Stimulated activated CD8-positive, alpha-beta memory T cell treated with anti-CD3 and anti-CD28 coated beads, Interleukin-4, amount 100 ng/mL, for 24 hours (primary cell): Measurements from ENCODE around the gene MYRF.

Experiments
- DNase-seq: peaks from one replicate; pipeline ENCODE4 v3.0.0-alpha.2; 2020; ENCODE audit warnings: low read depth

MYRF gene

DNA sequence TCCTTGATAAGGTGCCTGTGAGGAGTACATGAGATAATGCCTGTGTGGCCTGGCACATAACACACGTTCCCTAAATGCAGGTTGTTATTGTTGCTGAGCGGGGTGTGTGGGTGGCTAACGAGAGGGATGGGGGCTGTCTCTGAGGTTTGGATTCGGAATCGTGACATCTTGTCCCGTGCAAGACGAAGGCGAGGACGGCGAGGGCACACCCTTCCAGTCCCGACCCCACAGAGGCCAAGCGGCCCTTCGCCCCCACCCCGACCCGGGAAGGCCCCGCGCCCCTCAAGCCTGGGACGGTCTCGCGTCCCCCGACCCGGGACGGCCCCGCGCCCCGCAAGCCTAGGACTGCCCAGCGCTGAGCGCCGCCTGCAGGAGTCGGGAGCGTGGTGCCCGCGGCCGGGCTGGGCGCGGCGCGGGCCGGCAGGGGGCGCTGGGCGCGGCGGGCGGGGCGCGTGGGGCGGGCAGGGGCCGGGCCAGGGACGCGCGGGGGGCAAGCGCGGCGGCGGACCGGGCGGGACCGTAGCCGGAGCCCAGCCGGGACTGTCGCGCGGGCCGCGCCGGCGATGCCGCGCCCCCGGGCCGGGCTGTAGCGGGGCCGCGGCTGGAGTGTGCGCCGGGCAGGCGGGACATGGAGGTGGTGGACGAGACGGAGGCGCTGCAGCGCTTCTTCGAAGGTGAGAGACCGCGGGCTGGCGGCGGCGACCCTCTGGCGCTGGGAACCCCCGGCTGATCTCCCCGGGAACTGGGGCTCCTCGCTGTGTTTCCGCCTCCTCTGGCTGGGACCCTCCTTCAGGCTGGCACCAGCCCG is at the start of gene MYRF:
MYRF (plus strand) TSS at position 520 of the 808 bp plus-strand sequence; CDS start at position 629, 109 bp downstream.
- DNase-seq = peak; percentile 40

DNA sequence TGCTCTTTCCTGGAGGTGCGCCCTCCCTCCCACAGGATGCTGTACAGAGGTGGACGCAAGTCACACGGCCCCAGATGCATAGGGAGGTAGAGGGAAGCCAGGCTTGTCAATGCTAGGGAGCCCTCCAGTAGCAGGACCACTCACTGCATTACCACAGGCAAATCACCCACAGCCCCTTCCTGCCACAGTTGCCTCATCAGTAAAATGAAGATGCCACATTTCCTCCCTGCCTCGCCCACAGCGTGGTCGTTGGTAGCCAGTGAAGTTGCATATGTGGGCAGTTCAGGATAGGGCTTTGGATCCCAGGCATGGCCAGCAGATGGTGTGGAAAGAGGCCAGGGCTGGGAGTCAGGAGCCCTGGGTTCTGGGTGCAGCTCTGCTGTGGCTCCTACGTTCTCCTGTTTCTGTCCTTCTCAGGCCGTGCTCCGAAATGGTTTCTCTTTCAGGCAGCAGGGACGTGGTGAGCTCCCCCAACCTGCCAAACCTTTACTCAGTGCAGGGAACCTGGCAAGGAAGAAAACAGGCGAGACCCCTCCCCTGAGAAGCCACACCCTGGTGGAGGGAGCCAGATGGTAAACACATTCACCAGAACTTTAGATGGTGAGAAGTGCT is 49.6 kb upstream of the MYRF start:
- no peak for DNase-seq

DNA sequence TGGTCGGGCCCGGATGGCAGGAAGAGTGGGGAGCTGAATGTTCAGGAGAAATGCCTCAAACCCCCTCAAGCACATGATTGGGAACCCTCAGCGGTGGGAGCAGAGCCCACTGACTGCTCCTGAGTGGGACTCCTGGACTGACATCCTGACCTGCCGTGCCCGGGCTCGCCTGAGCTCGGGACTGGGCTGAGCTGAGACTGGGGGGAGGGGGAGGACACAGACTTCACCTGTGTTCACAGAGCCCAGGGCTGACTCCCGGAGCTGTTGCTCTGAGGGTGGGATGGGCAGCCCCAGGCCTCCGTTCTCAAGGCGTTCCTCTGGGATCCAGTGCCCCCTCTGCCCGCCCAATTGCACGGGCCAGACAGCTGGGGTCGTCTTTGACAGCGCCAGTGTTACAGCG is 47.6 kb upstream of the MYRF start:
- no peak for DNase-seq

DNA sequence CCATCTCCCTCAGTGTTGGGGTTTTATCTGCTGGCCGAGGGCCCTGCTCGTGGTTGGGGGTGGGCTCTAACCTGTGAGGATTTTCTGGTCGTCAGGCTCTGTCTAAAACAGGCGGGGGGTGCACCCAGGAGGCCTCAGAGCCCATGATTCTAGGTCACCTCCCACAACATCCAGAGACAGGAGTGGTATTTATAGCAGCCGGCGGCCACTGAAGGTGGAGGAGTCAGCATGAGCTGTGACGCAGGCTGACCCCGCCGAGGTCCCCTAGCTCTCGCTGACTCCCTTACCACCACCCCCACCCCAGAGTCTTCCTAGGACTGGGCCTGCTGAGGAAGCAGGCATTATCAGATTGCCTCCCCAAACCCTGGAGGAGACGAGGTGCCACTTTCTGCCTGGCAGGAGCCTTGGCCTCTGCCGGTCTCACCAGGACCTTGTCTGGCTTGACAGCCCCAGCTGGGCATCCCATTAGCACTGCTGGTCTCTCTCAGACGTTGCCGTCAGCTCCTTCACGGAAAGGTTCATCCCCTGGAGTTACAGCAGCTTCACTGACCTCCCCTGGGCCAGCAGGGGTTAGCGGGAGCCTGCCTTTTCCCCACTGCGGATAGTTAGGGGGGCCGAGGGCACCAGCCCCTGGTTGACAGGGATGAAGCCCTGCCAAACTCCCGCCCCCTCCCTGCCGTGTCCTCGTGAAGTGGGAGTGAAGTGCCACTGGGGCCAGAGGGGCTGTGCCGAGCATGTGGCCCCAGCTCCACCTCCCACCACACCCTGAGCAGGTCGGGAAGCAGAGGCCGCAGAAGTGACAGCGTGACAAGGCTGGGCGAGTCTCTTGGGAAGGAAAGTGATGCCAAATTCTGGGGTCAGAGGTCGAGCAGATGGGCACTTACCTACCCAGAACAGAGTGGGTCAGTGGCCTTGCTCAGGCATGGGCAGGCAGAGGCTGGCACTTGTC is 45.7 kb upstream of the MYRF start:
- DNase-seq = no peak

DNA sequence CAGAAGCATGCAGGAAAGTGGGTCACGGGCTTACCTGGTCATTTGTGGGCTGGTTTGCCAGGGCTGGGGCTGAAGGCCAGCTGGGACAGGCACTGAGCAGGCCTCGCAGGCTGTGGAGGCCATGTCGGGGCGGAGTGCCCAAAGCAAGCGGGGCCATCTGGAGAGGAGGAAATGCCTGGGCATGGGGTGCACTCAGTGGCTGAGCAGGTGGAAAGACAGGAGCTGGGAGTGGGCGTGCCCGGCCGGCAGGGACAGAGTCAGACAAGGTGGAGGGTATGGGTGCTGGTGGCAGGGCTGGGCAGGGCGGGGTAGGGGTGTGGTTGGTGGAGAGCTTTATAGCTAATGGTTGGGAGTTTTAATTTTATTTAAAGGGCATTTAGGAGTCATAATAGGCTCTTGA is 44.9 kb upstream of the MYRF start:
- DNase-seq = no peak

DNA sequence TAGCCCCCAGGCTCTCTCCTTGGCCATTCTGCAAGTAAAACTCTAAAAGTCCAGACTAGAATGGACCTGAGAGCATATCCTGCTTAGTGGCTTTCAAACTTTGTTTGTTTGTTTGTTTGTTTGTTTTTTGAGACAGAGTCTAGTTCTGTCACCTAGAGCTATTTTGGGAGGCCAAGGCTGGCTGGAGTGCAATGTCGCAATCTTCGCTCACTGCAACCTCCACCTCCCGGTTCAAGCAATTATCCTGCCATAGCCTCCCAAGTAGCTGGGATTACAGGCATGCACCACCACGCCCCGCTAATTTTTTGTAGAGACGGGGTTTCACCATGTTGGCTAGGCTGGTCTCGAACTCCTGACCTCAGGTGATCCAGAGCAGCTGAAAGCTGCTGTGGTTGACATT is 43.3 kb upstream of the MYRF start:
- DNase-seq = no peak

DNA sequence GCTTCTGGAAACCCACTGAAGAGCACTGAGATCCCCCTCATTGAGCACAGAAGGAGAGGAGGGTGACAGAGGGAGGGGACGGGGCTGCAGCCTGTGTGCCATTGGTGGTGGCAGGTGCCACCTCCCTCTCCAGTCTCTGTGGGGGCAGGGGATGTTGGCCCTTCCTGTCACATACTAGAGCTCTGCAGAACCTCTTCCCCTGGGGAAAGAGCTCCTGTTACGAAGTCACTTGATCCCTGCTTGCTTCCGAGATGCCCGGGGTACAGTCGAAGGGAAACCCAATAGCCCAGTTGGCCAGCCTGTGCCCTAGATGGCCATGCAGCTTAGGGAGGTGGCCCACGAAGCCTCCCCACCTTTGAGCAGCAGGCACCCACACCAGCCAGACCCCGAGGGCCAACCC is 42.9 kb upstream of the MYRF start:
- DNase-seq = no peak

DNA sequence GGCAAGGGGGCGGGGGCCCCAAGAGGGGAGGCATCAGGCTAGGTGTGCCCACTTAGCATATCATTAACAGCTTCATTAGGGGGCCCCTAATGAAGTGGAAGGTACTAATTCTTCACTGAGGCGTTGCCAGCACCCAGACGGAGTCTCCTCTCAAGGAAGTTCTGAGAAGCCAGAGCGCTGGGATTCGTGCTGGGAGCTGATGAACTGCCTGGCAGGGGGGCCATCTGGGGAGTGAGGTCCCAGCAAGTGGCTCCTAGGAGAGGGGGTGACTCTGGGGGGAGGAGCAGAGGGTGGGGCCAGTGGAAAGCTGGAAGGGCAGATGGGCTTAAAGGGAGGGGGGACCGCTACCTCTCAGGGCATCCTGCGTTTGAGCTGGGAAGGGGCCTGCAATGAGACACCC is 42.4 kb upstream of the MYRF start:
- no peak for DNase-seq

DNA sequence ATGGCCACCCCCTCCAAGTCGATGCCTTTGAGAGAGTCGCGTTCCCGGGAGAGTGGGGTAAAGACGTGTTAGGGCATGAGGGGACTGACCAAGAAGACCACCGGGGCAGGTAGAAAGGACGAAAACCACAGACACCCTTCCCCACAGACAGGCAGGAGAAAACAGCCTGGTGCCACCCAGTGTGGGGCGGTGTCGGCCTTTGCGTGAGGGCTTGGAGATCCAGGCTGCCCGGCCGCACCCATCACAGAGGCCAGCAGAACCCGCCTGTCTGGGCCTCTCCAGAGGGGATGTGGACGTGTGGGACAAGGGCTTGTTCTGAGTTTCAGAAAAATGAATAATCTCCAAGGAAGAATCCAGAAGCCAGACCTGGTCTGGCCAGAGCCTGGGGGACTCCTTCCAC is 41.4 kb upstream of the MYRF start:
- no peak for DNase-seq

DNA sequence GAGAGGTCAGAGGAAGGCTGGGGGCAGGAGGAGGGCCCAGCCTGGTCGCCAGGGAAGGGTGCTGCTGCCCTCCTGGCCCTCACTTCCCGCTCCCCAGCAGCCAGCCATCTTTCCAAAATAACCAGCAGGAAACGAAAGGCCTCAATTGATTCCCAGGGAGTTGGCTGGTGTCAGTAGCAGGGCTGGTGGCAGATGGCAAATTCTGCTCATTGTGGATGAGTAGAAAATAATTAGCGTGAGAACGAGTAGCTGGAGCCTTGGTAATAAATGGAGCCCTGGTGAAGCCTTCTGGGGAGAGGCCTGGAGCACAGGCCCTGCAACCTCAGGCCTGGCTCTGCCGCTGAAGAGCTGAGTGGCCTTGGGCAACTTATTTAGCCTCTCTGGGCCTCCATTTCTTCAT is 40.9 kb upstream of the MYRF start:
- no peak for DNase-seq

DNA sequence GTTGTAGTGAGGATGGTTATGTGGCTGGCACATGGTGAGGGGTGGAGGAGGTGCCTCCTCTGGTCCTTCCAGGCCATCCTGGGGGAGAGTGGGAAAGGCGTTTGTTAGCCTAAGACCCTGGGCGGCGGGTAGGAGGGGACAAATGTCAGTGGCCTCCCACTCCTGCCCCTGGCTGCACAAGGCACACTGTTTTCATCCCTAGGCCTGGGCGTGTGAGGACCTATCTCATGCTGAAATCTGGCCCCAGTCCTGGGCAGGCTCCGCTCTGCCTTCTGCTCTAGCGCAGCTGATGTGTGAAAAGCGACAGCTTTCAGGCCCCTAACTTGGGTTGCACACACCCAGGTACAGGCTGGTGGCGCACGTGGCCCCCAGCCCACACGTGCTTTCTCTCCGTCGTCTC is 40.1 kb upstream of the MYRF start:
- no peak for DNase-seq

DNA sequence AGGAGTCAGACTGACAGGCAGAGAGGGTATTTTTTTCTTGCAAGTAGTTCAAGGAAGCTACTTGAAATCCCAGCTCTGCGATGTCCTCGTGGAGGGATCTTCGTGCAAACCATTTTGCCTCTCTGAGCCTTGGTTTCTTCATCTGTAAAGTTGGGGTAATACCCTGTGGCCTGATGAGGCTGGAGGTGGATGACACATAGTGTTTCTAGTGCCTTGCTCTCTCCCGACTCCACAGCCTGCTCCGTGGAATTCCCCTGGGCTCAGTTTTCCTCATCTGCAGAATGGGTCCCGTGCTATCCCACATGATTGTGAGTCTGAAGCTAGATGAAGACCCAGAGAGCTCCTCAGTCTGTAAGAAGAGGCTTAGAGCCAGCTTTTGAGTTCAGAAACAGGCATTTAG is 39.6 kb upstream of the MYRF start:
- DNase-seq = no peak

DNA sequence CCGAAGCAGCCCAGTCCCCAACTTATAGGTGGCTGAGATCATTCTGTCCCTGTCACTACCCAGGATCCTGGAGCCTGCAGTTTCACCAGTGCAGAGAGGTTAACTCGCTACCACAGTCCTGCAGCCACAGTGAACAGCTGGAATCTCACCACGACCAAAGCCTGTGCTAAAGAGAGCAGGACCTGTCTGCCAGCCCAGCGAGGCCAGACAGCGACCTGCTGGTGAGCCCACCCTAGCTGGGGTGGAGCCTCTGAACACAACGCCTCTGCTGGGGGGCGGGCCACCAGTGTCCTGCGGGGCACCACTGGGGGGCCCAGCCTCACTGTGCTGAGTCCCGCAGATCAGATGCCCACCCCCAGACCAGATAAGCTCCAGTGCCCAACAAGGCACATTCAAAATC is 39.0 kb upstream of the MYRF start:
- DNase-seq = no peak

DNA sequence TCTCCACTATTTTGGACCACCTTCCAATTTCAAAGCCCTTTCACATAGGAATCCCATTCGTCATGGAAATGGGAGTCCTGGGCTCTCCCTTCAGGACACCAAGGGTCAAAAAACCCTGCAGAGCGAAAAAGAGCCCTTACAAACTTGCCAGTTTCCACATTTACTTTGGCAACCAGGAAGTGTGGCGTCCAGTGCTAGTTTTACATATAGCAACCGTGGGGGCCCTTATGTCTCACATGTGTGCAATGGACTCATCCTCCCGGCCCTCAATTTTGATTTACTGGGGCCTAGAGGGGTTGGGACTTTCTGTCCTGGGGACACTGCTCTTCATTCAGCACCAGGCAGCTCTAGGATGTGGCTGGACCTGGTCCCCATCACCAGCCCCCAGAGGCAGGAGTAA is 38.5 kb upstream of the MYRF start:
- DNase-seq = no peak

DNA sequence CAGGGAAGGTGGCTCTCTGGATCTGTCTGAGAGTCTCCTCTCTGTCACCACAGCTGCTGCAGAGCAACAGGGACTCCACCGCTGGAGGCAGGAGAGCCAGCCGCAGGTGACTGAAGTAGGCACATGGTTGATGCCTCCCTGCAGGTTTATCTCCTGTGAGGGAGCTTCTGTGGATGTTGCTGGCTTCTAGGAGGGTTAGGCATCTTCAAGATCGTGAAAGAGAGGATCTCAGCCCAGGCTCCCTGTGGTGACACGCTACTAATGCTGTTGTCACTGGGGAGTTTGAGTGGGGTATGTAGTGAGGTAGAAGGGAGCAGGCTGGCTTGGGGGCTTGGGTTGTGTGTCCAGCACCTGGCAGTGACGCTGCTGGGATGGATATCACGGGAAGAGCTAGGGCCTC is 38.1 kb upstream of the MYRF start:
- DNase-seq = no peak

DNA sequence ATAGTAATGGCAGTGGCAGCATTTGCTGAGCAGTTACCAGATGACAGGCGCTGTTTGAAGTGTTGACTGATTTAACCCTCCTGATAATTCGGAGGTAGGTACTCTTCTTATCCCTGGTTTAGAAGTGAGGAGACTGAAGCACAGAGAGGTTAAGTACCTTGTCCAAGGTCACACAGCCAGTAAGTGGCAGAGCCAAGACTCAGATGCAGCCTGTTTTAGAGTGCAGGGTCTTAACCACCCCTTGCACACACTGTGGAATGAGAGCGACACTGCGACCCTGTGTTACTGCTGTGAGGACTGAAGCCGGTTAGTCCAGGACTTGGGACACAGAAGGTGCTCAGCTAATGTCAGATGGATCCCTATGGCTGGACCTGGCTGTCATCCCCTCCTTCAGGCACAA is 37.5 kb upstream of the MYRF start:
- DNase-seq = no peak

DNA sequence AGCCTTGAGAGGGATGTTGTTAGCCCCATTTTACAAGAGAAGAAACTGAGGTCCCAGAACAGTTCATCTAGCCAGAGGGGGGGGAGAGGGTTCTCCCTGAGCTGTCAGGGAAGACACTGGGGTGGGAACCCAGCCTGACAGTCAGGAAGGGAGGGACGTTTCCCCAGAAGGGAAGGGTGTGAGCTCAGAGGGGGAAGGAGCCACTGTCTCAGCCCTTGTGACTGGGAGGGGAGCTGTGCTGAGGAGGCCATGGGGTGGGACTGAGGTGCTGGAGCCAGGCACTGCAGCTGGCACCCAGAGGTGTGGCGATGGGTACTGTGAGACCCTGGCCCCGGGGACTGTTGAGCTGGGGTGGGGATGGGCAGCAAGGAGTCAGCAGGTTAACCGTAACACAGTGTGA is 36.6 kb upstream of the MYRF start:
- DNase-seq = no peak

DNA sequence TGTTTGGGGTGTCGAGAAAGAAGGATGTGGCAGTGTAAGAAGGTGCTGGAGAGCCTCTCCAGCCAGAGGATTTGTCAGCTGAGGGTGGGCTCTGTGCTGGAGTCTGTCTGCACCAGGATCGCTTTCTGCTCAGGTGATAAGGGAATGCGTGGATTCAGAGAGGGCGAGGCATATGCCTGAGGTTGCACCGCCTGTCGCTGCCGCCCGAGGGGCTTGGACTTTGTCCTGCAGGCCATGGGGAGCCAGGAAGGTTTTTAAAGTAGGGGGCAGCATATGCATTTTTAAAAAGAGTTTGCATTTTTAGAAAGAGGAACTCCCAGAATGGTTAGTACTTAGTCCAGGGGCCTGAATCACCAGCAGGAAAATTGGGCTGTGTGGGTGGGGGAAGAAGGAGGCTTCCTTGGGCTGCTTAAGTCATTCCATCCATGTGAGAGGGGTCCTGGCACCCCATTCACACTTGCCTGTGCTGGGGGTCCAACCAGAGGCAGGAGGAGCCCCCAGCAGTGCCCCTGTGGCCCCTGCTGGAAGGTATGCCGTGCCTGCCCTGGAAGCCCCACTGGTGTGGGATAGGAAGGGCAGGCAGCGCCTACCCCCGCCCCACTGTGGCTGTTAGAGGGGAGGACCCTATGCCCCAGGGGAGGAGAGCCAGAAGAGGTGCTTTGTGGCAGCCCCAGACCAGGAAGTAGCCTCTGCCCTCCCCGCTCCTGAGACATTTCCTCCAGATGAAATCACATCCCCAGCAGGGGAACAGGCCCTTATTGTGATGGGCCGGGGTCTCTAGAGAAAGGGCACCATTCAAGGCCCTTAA is 35.8 kb upstream of the MYRF start:
- no peak for DNase-seq

DNA sequence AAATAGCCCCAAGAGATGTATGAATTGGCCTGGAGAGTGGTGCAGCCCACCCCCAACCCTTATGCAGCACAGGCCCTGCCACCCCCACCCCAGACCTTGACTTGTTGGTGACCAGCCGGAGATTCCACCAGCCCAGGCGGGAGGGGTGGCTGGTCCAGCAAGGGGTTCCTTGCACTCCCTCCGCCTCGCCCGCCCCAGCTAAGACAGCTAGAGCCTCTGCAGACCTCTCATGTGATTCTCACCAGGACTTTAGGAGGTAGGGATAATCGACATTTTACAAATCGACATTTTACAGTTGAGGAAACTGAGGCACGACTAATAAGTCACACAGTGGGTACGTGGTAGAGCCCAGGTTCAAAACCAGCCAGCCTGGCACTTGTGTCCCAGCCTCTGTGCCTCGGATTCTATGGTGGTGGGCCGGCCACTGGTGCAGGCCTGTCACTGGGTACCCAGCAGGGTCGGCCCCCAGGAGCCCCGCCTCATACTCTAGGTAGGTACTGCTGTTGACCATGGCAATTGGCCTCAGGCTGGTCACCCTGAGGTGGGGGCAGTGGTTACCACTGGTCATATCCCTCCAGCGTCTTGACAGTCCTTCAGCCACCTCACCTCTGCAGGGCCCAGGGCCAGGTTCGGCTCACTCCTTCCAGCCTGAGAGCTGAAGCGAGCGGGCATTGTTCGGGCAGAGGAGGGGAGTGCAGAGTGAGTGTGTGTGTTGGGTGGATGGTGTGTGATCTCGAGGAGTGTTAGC is 35.0 kb upstream of the MYRF start:
- no peak for DNase-seq

DNA sequence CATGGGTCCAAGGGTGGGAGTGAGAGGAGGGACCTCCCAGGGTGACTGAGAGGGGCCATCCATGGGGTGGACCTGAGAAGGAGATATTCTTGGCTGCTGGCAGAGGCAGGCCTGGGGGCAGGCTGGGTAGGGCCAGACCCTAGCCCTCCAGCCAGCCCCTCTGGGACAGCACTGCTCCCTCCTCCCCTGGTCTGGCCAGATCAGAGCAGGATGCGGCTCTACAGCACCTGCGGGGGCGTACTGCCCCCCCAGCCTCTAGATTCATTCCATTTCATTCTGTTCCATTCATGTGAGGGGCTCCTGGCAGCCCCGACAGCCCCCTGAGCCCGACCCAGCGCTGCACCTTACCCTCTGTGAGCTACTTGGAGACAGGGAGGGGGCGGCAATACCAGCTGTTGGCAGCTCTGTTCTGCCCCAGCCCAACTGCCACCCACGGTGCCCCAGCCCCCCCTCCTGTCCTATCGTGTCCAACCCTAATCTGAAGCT is 34.3 kb upstream of the MYRF start:
- no peak for DNase-seq
